Gastrocnemius medialis (tissue), 4 donors: ENCODE data around the gene GABBR2.

Experiments used
- CTCF ChIP-seq, 5 experiments: fragments of 450-650 bp in 3 of 5; fragments of 200-600 bp in 2 of 5; sonication (generic) in 2 of 5; IDR thresholded peaks in 4 of 5; conservative IDR thresholded peaks in 1 of 5; 1 replicate in 4 of 5; 2 replicates in 1 of 5; pipeline ENCODE4 v1.5.1; 2016 to 2019; ENCODE audit warnings: antibody characterized with exemption in 5 of 5, mild to moderate bottlenecking in 3 of 5, moderate library complexity in 3 of 5
- POLR2A ChIP-seq, 2 donors: fragments of 450-650 bp; IDR thresholded peaks; one replicate each; pipeline ENCODE4 v1.6.1; 2017; ENCODE audit warnings: antibody characterized with exemption in 2 of 2, mild to moderate bottlenecking in 2 of 2, moderate library complexity in 2 of 2

- TF ChIP-seq CTCF (IDR thresholded peaks at IDR 0.05 in 4 of 5, conservative IDR thresholded peaks at IDR 0.05 in 1 of 5) (no peak), POLR2A (IDR thresholded peaks at IDR 0.05) (no peak)
These were observed 344.6 kb downstream of the GABBR2 start for GRCh38 chr9:98364086-98364485.
